Calu3 (cell line): ENCODE data around the gene OR1Q1. TPM values are rescaled to one million over a fixed set of nuclear protein-coding genes. Genes with fewer than 3 reads are reported as not detected.

ENCODE experiments used
- BruUV-seq: library from RNA; stranded (reverse); fragments of 400-500 nt; replicated peaks from 2 replicates; lab custom pipeline; 2021; lab: Mats Ljungman, UMichigan
- CTCF ChIA-PET: fragments of 300-600 bp; sonication (Branson Sonifier 250); formaldehyde crosslinking; loops from one replicate; lab custom pipeline; 2022; ENCODE audit warnings: antibody characterized with exemption; lab: Charles Lee
- DNase-seq: peaks from one replicate; pipeline ENCODE4 v3.0.0; 2022
- H3K27ac Mint-ChIP-seq: one replicate; pipeline ENCODE4 v1.8.0; 2022; ENCODE audit warnings: mixed read lengths; ENCODE audit not compliant: unreplicated experiment
- H3K27me3 Mint-ChIP-seq: one replicate; pipeline ENCODE4 v1.8.0; 2022; ENCODE audit warnings: mixed read lengths; ENCODE audit not compliant: unreplicated experiment
- H3K36me3 Mint-ChIP-seq: one replicate; pipeline ENCODE4 v1.8.0; 2022; ENCODE audit warnings: mild to moderate bottlenecking, moderate library complexity, mixed read lengths; ENCODE audit not compliant: insufficient read depth, unreplicated experiment
- H3K4me1 Mint-ChIP-seq: one replicate; pipeline ENCODE4 v1.8.0; 2022; ENCODE audit warnings: mild to moderate bottlenecking, low read depth, mixed read lengths; ENCODE audit not compliant: unreplicated experiment
- H3K4me3 Mint-ChIP-seq: one replicate; pipeline ENCODE4 v1.8.0; 2022; ENCODE audit warnings: mild to moderate bottlenecking, low read depth, moderate library complexity, mixed read lengths; ENCODE audit not compliant: unreplicated experiment
- H3K9me3 Mint-ChIP-seq: one replicate; pipeline ENCODE4 v1.8.0; 2022; ENCODE audit warnings: low read depth, mixed read lengths; ENCODE audit not compliant: unreplicated experiment
- CTCF ChIP-seq: fragments of 200-600 bp; IDR thresholded peaks from one replicate; pipeline ENCODE4 v1.8.0; 2022; ENCODE audit warnings: antibody characterized with exemption; ENCODE audit not compliant: unreplicated experiment
- intact Hi-C: fragments of 100-400 bp; cut with micrococcal nuclease; formaldehyde crosslinking; loops from one replicate; pipeline ENCODE4 v1.10.0; 2022; ENCODE audit not compliant: unreplicated experiment
- total RNA-seq: library from RNA; stranded (reverse); gene quantifications from 2 replicates; pipeline ENCODE4 v1.2.3, GENCODE V29; 2022

Gene OR1Q1
- total RNA-seq, 1 experiment from 2014 or later: not detected

- Mint-ChIP-seq H3K4me3 (no peak overlapping the region), H3K4me1 (no peaks in the 10 kb centered on the region), H3K27me3 (peaks cover 47% of the 10 kb centered on the region), H3K9me3 (no peaks in the 10 kb centered on the region), H3K36me3 (no peaks in the 10 kb centered on the region), H3K27ac (no peak overlapping the region)
- intact Hi-C loops: no loop called here
- BruUV-seq: no TSS peak
- TF ChIP-seq CTCF: no peak
- CTCF ChIA-PET: no interaction called here
- DNase-seq: no peak
Measured at GRCh38 chr9:122619996-122620395, 5.5 kb downstream of the OR1Q1 start.

- intact Hi-C loops: no loop called here
- CTCF ChIA-PET: no interaction called here
- H3K4me3 Mint-ChIP-seq: no peak overlapping the region
- H3K27ac Mint-ChIP-seq: no peak overlapping the region
- no peak for TF ChIP-seq CTCF
- no peaks in the 10 kb centered on the region for H3K36me3 Mint-ChIP-seq
- no peaks in the 10 kb centered on the region for H3K9me3 Mint-ChIP-seq
- no peaks in the 10 kb centered on the region for H3K4me1 Mint-ChIP-seq
- no TSS peak for BruUV-seq
- DNase-seq: no peak
- H3K27me3 Mint-ChIP-seq: peaks cover 36% of the 10 kb centered on the region
Measured at GRCh38 chr9:122642226-122642625, 27.7 kb downstream of the OR1Q1 start.

- Mint-ChIP-seq H3K27ac (no peak overlapping the region), H3K4me1 (no peaks in the 10 kb centered on the region), H3K36me3 (no peaks in the 10 kb centered on the region), H3K4me3 (no peak overlapping the region), H3K27me3 (peaks cover 17% of the 10 kb centered on the region), H3K9me3 (no peaks in the 10 kb centered on the region)
- no peak for TF ChIP-seq CTCF
- intact Hi-C loops: no loop called here
- no TSS peak for BruUV-seq
- no peak for DNase-seq
- CTCF ChIA-PET: no interaction called here
Measured at GRCh38 chr9:122656378-122656777, 41.8 kb downstream of the OR1Q1 start.

GRCh38 chr9:122657527-122657926, 43.0 kb downstream of the OR1Q1 start, which contains the start of gene OR1B1:
Gene OR1B1 (minus strand): TSS chr9:122657627.
- BruUV-seq: no TSS peak
- Mint-ChIP-seq H3K9me3 (no peaks in the 10 kb centered on the region), H3K36me3 (no peaks in the 10 kb centered on the region), H3K27ac (no peak within 1 kb of the TSS), H3K4me3 (no peak within 1 kb of the TSS), H3K27me3 (peaks cover 28% of the 10 kb centered on the region), H3K4me1 (no peaks in the 10 kb centered on the region)
- intact Hi-C loops: no loop called here
- TF ChIP-seq CTCF: no peak
- DNase-seq: no peak
- CTCF ChIA-PET: no interaction called here

- H3K36me3 Mint-ChIP-seq: no peaks in the 10 kb centered on the region
- intact Hi-C loops: no loop called here
- no peak within 1 kb of the TSS for H3K27ac Mint-ChIP-seq
- CTCF ChIA-PET: no interaction called here
- H3K4me3 Mint-ChIP-seq: no peak within 1 kb of the TSS
- H3K9me3 Mint-ChIP-seq: no peaks in the 10 kb centered on the region
- peaks cover 64% of the 10 kb centered on the region for H3K27me3 Mint-ChIP-seq
- DNase-seq: no peak
- TF ChIP-seq CTCF: no peak
- BruUV-seq: no TSS peak
- no peaks in the 10 kb centered on the region for H3K4me1 Mint-ChIP-seq
Measured at GRCh38 chr9:122661416-122661815, 46.9 kb downstream of the OR1Q1 start, which contains the start of gene OR1L1. Gene OR1L1 (plus strand): TSS chr9:122661716. CDS start chr9:122661716, 0 bp downstream.
